ENCODE results near the gene HELB. TPM values are rescaled to one million over a fixed set of nuclear protein-coding genes. Genes with fewer than 3 reads are reported as not detected.

The HELB gene
- polyA plus RNA-seq, 2 of the 4 experiments (the other 2 are of a cell fraction), result 1.1 to 5.6 TPM

DNA sequence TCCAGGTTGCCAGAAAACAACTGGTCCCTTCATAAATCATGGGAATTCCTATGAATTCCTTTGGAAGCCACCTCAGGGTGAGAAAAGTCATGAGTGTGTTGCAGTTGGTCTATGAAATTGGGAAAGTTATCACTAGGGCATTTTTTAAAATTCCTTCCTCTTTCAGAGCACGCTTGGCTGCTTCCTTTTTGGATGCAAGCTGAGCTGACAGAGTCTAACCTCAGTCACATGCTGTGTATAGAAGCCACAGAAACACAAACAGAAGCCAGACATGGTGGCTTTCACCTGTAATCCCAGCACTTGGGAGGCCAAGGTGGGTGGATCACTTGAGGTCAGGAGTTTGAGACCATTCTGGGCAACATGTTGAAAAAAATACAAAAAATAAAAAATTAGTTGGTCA, 21.7 kb upstream of the HELB start:
- FAIRE-seq, result no peak
- H3K4me2 ChIP-seq, result no peak overlapping the region
- CTCF ChIA-PET, result interaction anchor here (0.7 kb wide), 1 partner anchor 1229 kb away, joined by 6 read pairs; no protein-coding TSS in a partner anchor
- no peak overlapping the region for H3K4me3 ChIP-seq
- WGBS (ENCODE audit: missing lambda C conversion rate), result 0% methylated on average over 1 of the region's 1 CpG
- no peak for DNase-seq (ENCODE audit: low read depth in 1 of 2, low spot score in 1 of 2)
- no peak overlapping the region for H3K27ac ChIP-seq
- 0 out of 3 replicates have a peak, but pooled peaks cover 3% of the 10 kb centered on the region for H3K9me3 ChIP-seq
- POLR2A ChIA-PET, result no interaction called here
- no peak for TF ChIP-seq BHLHE40 (IDR thresholded peaks at IDR 0.05; ENCODE audit: low read depth, low read length)
- no peak for TF ChIP-seq POLR2A (IDR thresholded peaks at IDR 0.05; ENCODE audit: low read length)
- no peaks in the 10 kb centered on the region for H3K4me1 ChIP-seq
- ATAC-seq, result no peak

GRCh38 chr12:66282244-66282643, 20.0 kb upstream of the HELB start:
- Histone ChIP-seq H3K4me1 (no peaks in the 10 kb centered on the region), H3K4me3 (no peak overlapping the region), H3K27ac (no peak overlapping the region), H3K4me2 (no peak overlapping the region), H3K9me3 (0 out of 3 replicates have a peak, but pooled peaks cover 3% of the 10 kb centered on the region)
- ATAC-seq, result no peak
- ChIA-PET POLR2A (no interaction called here), CTCF (interaction anchor here (1.3 kb wide), 1 partner anchor 10 kb away, joined by 4 read pairs; no protein-coding TSS in a partner anchor)
- TF ChIP-seq HOXB5 (CRISPR knock-in tag; IDR thresholded peaks at IDR 0.05) (no peak), TP53 (CRISPR knock-in tag; IDR thresholded peaks at IDR 0.05) (no peak), PHF8 (IDR thresholded peaks at IDR 0.05; ENCODE audit: borderline replicate concordance, low read depth) (no peak), MAZ (IDR thresholded peaks at IDR 0.05; ENCODE audit: borderline replicate concordance, low read depth, low read length) (no peak), EHMT2 (IDR thresholded peaks at IDR 0.05; ENCODE audit: low read depth) (no peak), EP300 (IDR thresholded peaks at IDR 0.05) (no peak), KDM5A (IDR thresholded peaks at IDR 0.05) (no peak), FOSL2 (IDR thresholded peaks at IDR 0.05) (no peak), FOSL2 (CRISPR knock-in tag; IDR thresholded peaks at IDR 0.05) (no peak), ZSCAN20 (CRISPR knock-in tag; IDR thresholded peaks at IDR 0.05) (no peak), CHD4 (IDR thresholded peaks at IDR 0.05; ENCODE audit: borderline replicate concordance) (no peak), EHF (CRISPR knock-in tag; IDR thresholded peaks at IDR 0.05) (no peak), HOXB13 (CRISPR knock-in tag; IDR thresholded peaks at IDR 0.05; ENCODE audit: low read depth) (no peak), ZNF302 (CRISPR knock-in tag; IDR thresholded peaks at IDR 0.05) (no peak), MYC (IDR thresholded peaks at IDR 0.05; ENCODE audit: borderline replicate concordance, low read length) (no peak)
- WGBS (ENCODE audit: missing lambda C conversion rate), result 5% methylated on average over 3 of the region's 3 CpGs
- FAIRE-seq, result no peak
- no peak for DNase-seq (ENCODE audit: low read depth in 1 of 2, low spot score in 1 of 2)

GRCh38 chr12:66287275-66287674, 15.0 kb upstream of the HELB start:
- FAIRE-seq, result no peak
- H3K4me1 ChIP-seq, result no peaks in the 10 kb centered on the region
- H3K4me3 ChIP-seq, result no peak overlapping the region
- H3K4me2 ChIP-seq, result no peak overlapping the region
- ATAC-seq, result no peak
- no peaks in the 10 kb centered on the region for H3K9me3 ChIP-seq
- TF ChIP-seq MAFK (IDR thresholded peaks at IDR 0.05; ENCODE audit: partially characterized antibody) (peak; percentile 74), KDM1A (IDR thresholded peaks at IDR 0.05; ENCODE audit: low read depth) (no peak)
- DNase-seq (ENCODE audit: low read depth in 1 of 2, low spot score in 1 of 2), result no peak
- no peak overlapping the region for H3K27ac ChIP-seq
- whole genome bisulfite sequencing (ENCODE audit: missing lambda C conversion rate), result 61% methylated on average over 3 of the region's 3 CpGs
- CTCF ChIA-PET, result no interaction called here
- POLR2A ChIA-PET, result no interaction called here

DNA sequence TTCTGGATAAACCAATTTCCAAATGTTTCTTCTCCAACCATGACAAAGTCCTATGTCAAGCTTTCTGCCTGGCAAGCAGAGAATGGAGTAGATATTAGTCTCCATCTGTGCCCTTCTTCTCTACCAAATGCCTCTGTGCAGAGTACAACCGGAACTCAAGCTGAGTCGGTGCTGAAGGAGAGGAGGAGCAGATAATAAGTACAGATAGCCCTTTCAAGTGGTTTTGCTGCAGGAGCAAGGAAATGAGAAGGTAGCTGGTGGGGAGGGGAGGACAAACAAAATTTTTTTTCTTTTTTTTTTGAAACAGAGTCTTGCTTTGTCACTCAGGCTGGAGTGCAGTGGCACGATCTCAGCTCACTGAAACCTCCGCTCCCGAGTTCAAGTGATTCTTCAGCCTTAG, 14.2 kb upstream of the HELB start:
- no peak overlapping the region for H3K27ac ChIP-seq
- WGBS (ENCODE audit: missing lambda C conversion rate), result 67% methylated on average over 5 of the region's 5 CpGs
- no peak overlapping the region for H3K4me2 ChIP-seq
- no peak overlapping the region for H3K4me3 ChIP-seq
- H3K4me1 ChIP-seq, result no peaks in the 10 kb centered on the region
- CTCF ChIA-PET, result no interaction called here
- FAIRE-seq (no peak), ATAC-seq (no peak), DNase-seq (ENCODE audit: low read depth in 1 of 2, low spot score in 1 of 2) (no peak)
- H3K9me3 ChIP-seq, result no peaks in the 10 kb centered on the region
- POLR2A ChIA-PET, result no interaction called here
- TF ChIP-seq ZC3H11A (IDR thresholded peaks at IDR 0.05) (no peak), HMGXB4 (CRISPR knock-in tag; IDR thresholded peaks at IDR 0.05; ENCODE audit: borderline replicate concordance) (no peak), HOXB13 (CRISPR knock-in tag; IDR thresholded peaks at IDR 0.05; ENCODE audit: low read depth) (no peak), RNF2 (IDR thresholded peaks at IDR 0.05; ENCODE audit: borderline replicate concordance, low read depth) (no peak), RARB (CRISPR knock-in tag; IDR thresholded peaks at IDR 0.05) (no peak)
